GM19438 (cell line): ENCODE results near the gene RBM15B.

Experiments used
- ATAC-seq: cut with Tn5 transposase; IDR thresholded peaks from one replicate; pipeline ENCODE4 v1.9.1; 2021; ENCODE audit warnings: low read depth; ENCODE audit not compliant: unreplicated experiment

The RBM15B gene

DNA sequence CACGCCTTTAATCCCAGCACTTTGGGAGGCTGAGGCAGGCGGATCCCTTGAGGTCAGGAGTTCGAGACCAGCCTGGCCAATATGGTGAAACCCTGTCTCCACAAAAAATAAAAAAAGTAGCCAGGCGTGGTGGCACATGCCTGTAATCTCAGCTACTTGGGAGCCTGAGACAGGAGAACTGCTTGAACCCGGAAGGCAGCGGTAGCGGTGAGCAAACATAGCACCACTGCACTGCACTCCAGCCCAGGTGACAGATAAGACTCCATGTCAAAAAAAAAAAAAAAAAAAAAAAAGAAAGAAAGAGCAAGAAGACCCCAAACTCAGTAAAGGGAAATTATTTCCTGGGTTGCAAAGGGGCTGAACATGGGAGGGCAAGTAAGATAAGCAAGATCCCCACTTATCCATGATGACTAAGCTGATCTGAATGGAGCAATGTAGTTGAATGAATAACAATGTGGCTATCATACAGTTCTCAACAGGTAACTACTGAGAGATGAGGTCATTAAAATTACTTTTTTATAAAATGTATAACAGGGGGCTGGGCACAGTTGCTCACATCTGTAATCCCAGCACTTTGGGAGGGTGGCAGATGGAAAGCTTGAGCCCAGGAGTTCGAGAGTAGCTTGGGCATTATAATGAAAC, 46.0 kb downstream of the RBM15B start:
- no peak for ATAC-seq

DNA sequence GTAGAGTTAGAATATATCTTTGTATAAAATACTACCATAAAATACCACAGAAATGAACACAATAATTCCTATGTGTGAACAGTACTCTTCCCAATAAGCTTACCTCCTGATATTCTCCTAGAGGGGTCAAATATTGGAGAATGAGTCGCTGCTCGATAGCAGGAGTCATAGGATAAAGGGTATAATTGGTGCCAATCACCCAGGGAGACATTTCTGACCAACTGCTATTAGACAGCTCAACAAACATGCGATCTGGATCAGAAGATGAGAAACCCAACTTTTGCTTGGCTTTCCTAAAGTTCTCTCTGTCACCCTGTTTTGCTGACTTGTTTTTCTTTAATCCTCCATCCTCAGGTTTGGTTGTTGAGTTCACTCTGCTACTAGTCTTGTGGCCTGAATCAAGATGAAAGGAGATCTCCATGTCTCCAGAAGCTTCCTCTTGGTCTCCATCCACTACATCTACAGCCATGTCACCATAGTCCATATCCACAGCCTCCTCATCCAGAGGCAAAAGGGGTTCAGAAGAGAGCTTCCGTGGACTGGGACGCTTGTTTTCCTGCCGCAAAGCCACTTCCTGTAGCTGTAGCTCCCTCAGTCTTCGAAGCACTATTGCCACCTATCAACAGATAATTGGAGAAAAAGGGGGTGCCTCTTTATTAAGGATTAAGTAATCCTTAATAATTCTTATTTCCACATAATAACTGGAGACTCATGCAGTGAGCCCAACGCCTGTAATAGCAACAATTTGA, 50.4 kb downstream of the RBM15B start:
- ATAC-seq: no peak

DNA sequence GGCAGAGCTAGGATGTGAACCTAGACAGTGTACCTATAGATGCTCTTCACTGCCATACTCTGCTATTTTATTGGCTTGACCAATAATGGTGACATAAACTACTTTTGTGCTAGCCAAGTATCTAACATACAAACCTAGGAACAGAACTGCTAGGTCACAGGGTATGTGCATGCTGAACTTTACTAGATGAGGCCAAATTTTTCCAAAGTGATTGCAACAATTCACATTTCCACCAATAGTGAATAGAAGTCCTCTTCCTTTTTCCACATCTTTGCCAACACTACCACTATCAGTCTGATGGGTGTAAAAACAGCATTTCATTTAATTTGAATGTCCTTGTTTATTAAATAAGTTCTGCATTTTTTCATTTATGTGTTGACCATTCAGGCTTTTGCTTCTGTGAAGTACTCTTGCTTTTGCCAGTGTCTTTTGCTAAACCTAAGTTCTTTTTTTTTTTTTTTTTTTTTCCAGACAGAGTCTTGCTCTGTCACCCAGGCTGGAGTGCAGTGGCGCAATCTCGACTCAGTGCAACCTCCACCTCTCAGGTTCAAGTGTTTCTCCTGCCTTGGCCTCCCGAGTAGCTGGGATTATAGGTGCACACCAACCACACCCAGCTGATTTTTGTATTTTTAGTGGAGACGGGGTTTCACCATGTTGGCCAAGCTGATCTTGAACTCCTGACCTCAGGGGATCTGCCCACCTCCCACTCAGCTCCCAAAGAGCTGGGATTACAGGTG, 54.6 kb downstream of the RBM15B start:
- no peak for ATAC-seq
